Loucy (cell line): Measurements from ENCODE around the gene RNF40.

ENCODE experiments used
- H2AFZ ChIP-seq: fragments of 200-600 bp; sonication (generic); 2 replicates; pipeline ENCODE4 v1.6.0; 2016; ENCODE audit warnings: antibody characterized with exemption, mild to moderate bottlenecking, low read length, moderate library complexity
- H3F3A ChIP-seq: fragments of 200-600 bp; 2 replicates; pipeline ENCODE4 v1.6.0; 2016; ENCODE audit warnings: antibody characterized with exemption, low read depth, mild to moderate bottlenecking
- H3K27me3 ChIP-seq: fragments of 200-600 bp; sonication (generic); 2 replicates; pipeline ENCODE4 v1.6.1; 2014; ENCODE audit warnings: low read length, mild to moderate bottlenecking; ENCODE audit not compliant: insufficient read depth, poor library complexity, severe bottlenecking
- H3K36me3 ChIP-seq: fragments of 200-600 bp; sonication (generic); 2 replicates; pipeline ENCODE4 v1.6.1; 2016; ENCODE audit warnings: low read length; ENCODE audit not compliant: insufficient read depth
- H3K4me1 ChIP-seq: fragments of 200-600 bp; sonication (generic); 2 replicates; pipeline ENCODE4 v1.5.1; 2014; ENCODE audit warnings: low read length, mild to moderate bottlenecking; ENCODE audit not compliant: insufficient read depth, poor library complexity, severe bottlenecking
- H3K4me2 ChIP-seq: fragments of 200-600 bp; sonication (generic); 2 replicates; pipeline ENCODE4 v1.6.0; 2014; ENCODE audit warnings: antibody characterized with exemption, low read length, low read depth, mild to moderate bottlenecking; ENCODE audit not compliant: poor library complexity, severe bottlenecking
- H3K4me3 ChIP-seq: fragments of 200-600 bp; sonication (generic); 2 replicates; pipeline ENCODE4 v1.5.1; 2014; ENCODE audit warnings: low read length, mild to moderate bottlenecking, mixed read lengths; ENCODE audit not compliant: poor library complexity, severe bottlenecking
- H3K79me2 ChIP-seq: fragments of 200-600 bp; sonication (generic); 2 replicates; pipeline ENCODE4 v1.6.1; 2014; ENCODE audit warnings: low read length; ENCODE audit not compliant: insufficient read depth
- H3K9ac ChIP-seq: fragments of 200-600 bp; sonication (generic); 2 replicates; pipeline ENCODE4 v1.6.0; 2014; ENCODE audit warnings: mild to moderate bottlenecking, low read depth, low read length, moderate library complexity; ENCODE audit not compliant: poor library complexity, severe bottlenecking
- H3K9me2 ChIP-seq: fragments of 200-600 bp; sonication (generic); replicated peaks from 2 replicates; pipeline ENCODE4 v1.6.1; 2016; ENCODE audit warnings: low read depth, low read length, mixed read lengths
- H3K9me3 ChIP-seq: fragments of 200-600 bp; sonication (generic); 2 replicates; pipeline ENCODE4 v1.6.1; 2014; ENCODE audit warnings: mild to moderate bottlenecking, antibody characterized with exemption, low read length, low read depth; ENCODE audit not compliant: insufficient read depth
- H4K20me1 ChIP-seq: fragments of 200-600 bp; sonication (generic); 2 replicates; pipeline ENCODE4 v1.6.0; 2014; ENCODE audit warnings: antibody characterized with exemption, low read length, mild to moderate bottlenecking; ENCODE audit not compliant: insufficient read depth, poor library complexity, severe bottlenecking
- CTCF ChIP-seq: fragments of 200-600 bp; sonication (generic); conservative IDR thresholded peaks from 2 replicates; pipeline ENCODE4 v1.5.1; 2014; ENCODE audit warnings: mild to moderate bottlenecking, antibody characterized with exemption, low read length
- EZH2phosphoT487 ChIP-seq: fragments of 200-600 bp; IDR thresholded peaks from 2 replicates; pipeline ENCODE4 v1.6.1; 2018; ENCODE audit warnings: antibody characterized with exemption, mild to moderate bottlenecking, moderate library complexity, borderline replicate concordance

RNF40 gene

GRCh38 chr16:30724641-30725417 lies 37.3 kb upstream of the RNF40 start:
- Histone ChIP-seq H3K4me2 (no peak overlapping the region), H3K36me3 (peaks cover 83% of the 10 kb centered on the region), H3K27me3 (no peaks in the 10 kb centered on the region), H3K79me2 (peaks cover 4% of the 10 kb centered on the region; the same call in 1 of the 2 replicates), H3K9me3 (no peaks in the 10 kb centered on the region), H3F3A (no peaks in the 10 kb centered on the region), H3K4me1 (no peaks in the 10 kb centered on the region), H4K20me1 (peaks cover 10% of the 10 kb centered on the region), H3K4me3 (no peak overlapping the region), H3K9ac (no peak overlapping the region), H2AFZ (no peak overlapping the region), H3K9me2 (no peaks in the 10 kb centered on the region)
- no peak for TF ChIP-seq EZH2phosphoT487
- no peak for TF ChIP-seq CTCF

DNA sequence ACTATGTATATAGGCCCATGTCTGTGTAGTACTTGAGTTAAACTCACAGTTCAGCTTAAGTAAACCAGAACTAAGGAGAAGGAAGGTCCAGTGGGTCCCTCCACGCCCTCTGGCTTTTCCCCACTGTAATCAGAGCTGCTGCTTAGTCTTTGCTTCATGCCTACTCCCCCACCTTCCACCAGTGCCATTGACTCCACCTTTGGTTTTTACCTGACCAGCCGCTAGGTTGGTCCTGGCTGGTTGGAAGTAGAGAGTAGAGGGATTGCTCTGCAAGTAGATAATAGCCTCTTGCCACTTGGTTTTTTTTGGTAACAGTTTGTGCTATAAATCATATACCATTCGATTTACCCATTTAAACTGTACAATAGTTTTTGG lies 36.7 kb upstream of the RNF40 start:
- TF ChIP-seq EZH2phosphoT487, result no peak
- TF ChIP-seq CTCF, result no peak
- Histone ChIP-seq H3K79me2 (no peaks in the 10 kb centered on the region), H3F3A (no peaks in the 10 kb centered on the region), H3K4me2 (no peak overlapping the region), H3K4me3 (no peak overlapping the region), H2AFZ (no peak overlapping the region), H3K9me3 (no peaks in the 10 kb centered on the region), H3K36me3 (peaks cover 83% of the 10 kb centered on the region), H4K20me1 (peaks cover 9% of the 10 kb centered on the region), H3K27me3 (no peaks in the 10 kb centered on the region), H3K9ac (no peak overlapping the region), H3K9me2 (no peaks in the 10 kb centered on the region), H3K4me1 (no peaks in the 10 kb centered on the region)

- TF ChIP-seq CTCF (no peak), EZH2phosphoT487 (no peak)
- no peak overlapping the region for H3K4me2 ChIP-seq
- no peaks in the 10 kb centered on the region for H3K9me2 ChIP-seq
- H3K36me3 ChIP-seq, result peaks cover 71% of the 10 kb centered on the region; the same call in 1 of the 2 replicates
- H3K9ac ChIP-seq, result no peak overlapping the region
- H3F3A ChIP-seq, result no peaks in the 10 kb centered on the region
- H3K27me3 ChIP-seq, result no peaks in the 10 kb centered on the region
- no peaks in the 10 kb centered on the region for H3K9me3 ChIP-seq
- H4K20me1 ChIP-seq, result no peaks in the 10 kb centered on the region
- H3K4me3 ChIP-seq, result no peak overlapping the region
- no peaks in the 10 kb centered on the region for H3K4me1 ChIP-seq
- no peak overlapping the region for H2AFZ ChIP-seq
- H3K79me2 ChIP-seq, result no peaks in the 10 kb centered on the region
These were observed 33.8 kb upstream of the RNF40 start for GRCh38 chr16:30728321-30728720.
